A549 (cell line): Measurements from ENCODE around the gene INPP5A.

Experiments used
- BHLHE40 ChIP-seq: IDR thresholded peaks from 2 replicates; pipeline ENCODE4 v1.6.1; 2012; ENCODE audit warnings: low read depth, low read length, inconsistent platforms
- CHD4 ChIP-seq: fragments of 200-600 bp; sonication (generic); IDR thresholded peaks from 2 replicates; pipeline ENCODE4 v1.6.1; 2016; ENCODE audit warnings: antibody characterized with exemption, mild to moderate bottlenecking, borderline replicate concordance
- CTCF ChIP-seq: fragments of >200 bp; sonication (Bioruptor Twin); formaldehyde crosslinking; IDR thresholded peaks from 3 replicates; pipeline ENCODE4 v1.5.1; 2016
- EP300 ChIP-seq, 2 experiments: fragments of >200 bp; sonication (Bioruptor Twin); formaldehyde crosslinking; IDR thresholded peaks; 2 replicates in 1 of 2; 3 replicates in 1 of 2; pipeline ENCODE4 v1.6.1; 2016 to 2017
- HMGXB4 ChIP-seq: fragments of 250-450 bp; sonication (Bioruptor Pico); IDR thresholded peaks from 2 replicates; pipeline ENCODE4 v1.5.0; 2021; ENCODE audit warnings: mild to moderate bottlenecking, moderate library complexity, borderline replicate concordance
- MAFK ChIP-seq: fragments of 450-650 bp; IDR thresholded peaks from 2 replicates; pipeline ENCODE4 v1.6.1; 2014; ENCODE audit not compliant: partially characterized antibody
- MAZ ChIP-seq: fragments of 150-350 bp; IDR thresholded peaks from 2 replicates; pipeline ENCODE4 v1.6.1; 2014; ENCODE audit warnings: antibody characterized with exemption, low read depth, low read length, borderline replicate concordance
- NFE2L2 ChIP-seq: fragments of 150-350 bp; conservative IDR thresholded peaks from 2 replicates; pipeline ENCODE4 v1.6.1; 2014; ENCODE audit warnings: low read length
- PBX3 ChIP-seq: IDR thresholded peaks from 2 replicates; pipeline ENCODE4 v1.6.1; 2012
- POLR2A ChIP-seq: IDR thresholded peaks from 2 replicates; pipeline ENCODE4 v1.6.1; 2012; ENCODE audit warnings: mild to moderate bottlenecking, low read length
- REST ChIP-seq: fragments of 200-600 bp; sonication (generic); IDR thresholded peaks from 2 replicates; pipeline ENCODE4 v1.6.1; 2016; ENCODE audit warnings: antibody characterized with exemption, mild to moderate bottlenecking, moderate library complexity
- SMC3 ChIP-seq: fragments of >200 bp; sonication (Bioruptor Twin); formaldehyde crosslinking; IDR thresholded peaks from 3 replicates; pipeline ENCODE4 v1.6.1; 2018; ENCODE audit warnings: inconsistent platforms
- SREBF2 ChIP-seq: fragments of 450-650 bp; IDR thresholded peaks from 2 replicates; pipeline ENCODE4 v1.6.1; 2014; ENCODE audit warnings: mild to moderate bottlenecking, moderate library complexity

GRCh38 chr10:132728321-132728720 is 190.7 kb downstream of the INPP5A start:
- no peak for TF ChIP-seq CTCF
- no peak for TF ChIP-seq SREBF2
- no peak for TF ChIP-seq NFE2L2
- no peak for TF ChIP-seq REST
- TF ChIP-seq EP300 (IDR thresholded peaks at IDR 0.05): no peak
- TF ChIP-seq MAZ: no peak
- no peak for TF ChIP-seq BHLHE40
- TF ChIP-seq SMC3: no peak
- no peak for TF ChIP-seq PBX3
- no peak for TF ChIP-seq POLR2A
- no peak for TF ChIP-seq CHD4
- TF ChIP-seq MAFK: no peak
- TF ChIP-seq HMGXB4 (CRISPR knock-in tag): no peak
